Body of pancreas (tissue), 4 donors: ENCODE results near the gene KDM3A. TPM values are rescaled to one million over a fixed set of nuclear protein-coding genes. Genes with fewer than 3 reads are reported as not detected.

Source experiments
- ATAC-seq: fragments of 150-250 bp; one replicate; pipeline ENCODE4 v1.9.1; 2016
- DNase-seq, 4 donors: peaks; one replicate each; pipeline ENCODE4 v3.0.0-alpha.2; 2019
- H3K27ac ChIP-seq, 4 donors: fragments of 200-600 bp; sonication (generic); 1 replicate in 3 of 4; 2 replicates in 1 of 4; pipeline versions ENCODE4 v1.5.1 to v1.6.1; 2016 to 2019; ENCODE audit warnings: mild to moderate bottlenecking in 1 of 4, mixed read lengths in 1 of 4, moderate library complexity in 1 of 4
- H3K27me3 ChIP-seq, 2 donors: fragments of 200-600 bp; sonication (generic); one replicate each; pipeline ENCODE4 v1.6.0; 2016; ENCODE audit warnings: mild to moderate bottlenecking in 1 of 2
- H3K36me3 ChIP-seq, 2 donors: fragments of 200-600 bp; sonication (generic); replicated peaks in 1 of 2; 2 replicates each; pipeline ENCODE4 v1.5.1; 2016; ENCODE audit warnings: low read depth in 2 of 2; ENCODE audit not compliant: insufficient read depth in 1 of 2
- H3K4me1 ChIP-seq: fragments of 200-600 bp; sonication (generic); one replicate; pipeline ENCODE4 v1.6.0; 2016
- H3K4me3 ChIP-seq, 2 donors: fragments of 200-600 bp; sonication (generic); 1 replicate in 1 of 2; 2 replicates in 1 of 2; pipeline ENCODE4 v1.5.1; 2016 to 2019
- H3K9me3 ChIP-seq, 3 donors: fragments of 200-600 bp; sonication (generic); 1 replicate in 2 of 3; 2 replicates in 1 of 3; pipeline ENCODE4 v1.5.1; 2016
- POLR2A ChIP-seq, 3 donors: fragments of 450-650 bp; IDR thresholded peaks; one replicate each; pipeline ENCODE4 v1.6.1; 2016; ENCODE audit warnings: antibody characterized with exemption in 3 of 3, mild to moderate bottlenecking in 2 of 3
- WGBS, 2 donors: methylation state at CpG; one replicate each; pipeline ENCODE4 v1.1.5; 2017; 5-methylcytosine and 5-hydroxymethylcytosine counted together
- intact Hi-C: fragments of 100-400 bp; cut with DNase I; formaldehyde crosslinking; loops from one replicate; pipeline ENCODE4 v1.15.1; 2023
- total RNA-seq, 2 donors: library from RNA; depleted of rRNA; stranded (reverse); fragments of >200 nt; gene quantifications; one replicate each; pipeline ENCODE4 v1.1.0, GENCODE V29; 2016
- TF ChIP-seq, protein P1 (sequence below), 7 experiments: fragments of 450-650 bp in 4 of 7; fragments of 200-600 bp in 3 of 7; sonication (generic) in 3 of 7; IDR thresholded peaks; one replicate each; pipeline ENCODE4 v1.5.1; 2016 to 2019; ENCODE audit warnings: antibody characterized with exemption in 7 of 7

Gene KDM3A
- total RNA-seq, 2 donors from 2014 or later = 34.0 to 47.8 TPM

DNA sequence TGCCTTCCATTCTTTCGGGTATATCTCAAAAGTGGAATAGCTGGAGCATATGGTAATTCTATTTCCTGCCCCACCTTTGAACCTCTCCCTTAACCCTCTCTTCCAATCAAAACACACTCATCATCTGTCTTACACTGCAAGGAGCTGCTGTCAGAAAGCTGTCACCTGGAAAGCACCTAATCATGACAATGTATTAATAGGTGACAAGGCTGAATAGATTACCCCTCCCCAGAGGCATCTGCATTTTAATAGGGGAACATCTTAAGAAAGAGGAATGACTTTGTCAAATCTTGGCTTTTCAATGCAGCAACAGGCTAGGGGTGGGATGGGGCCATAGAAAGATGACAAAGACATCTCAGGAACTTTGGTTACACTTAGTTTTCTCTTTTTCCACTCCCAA lies 80.8 kb downstream of the KDM3A start:
- H3K4me1 ChIP-seq = no peaks in the 10 kb centered on the region
- H3K9me3 ChIP-seq = no peaks in the 10 kb centered on the region
- no peak overlapping the region for H3K4me3 ChIP-seq
- H3K27me3 ChIP-seq = no peaks in the 10 kb centered on the region
- no peak for DNase-seq
- TF ChIP-seq, protein P1, sequence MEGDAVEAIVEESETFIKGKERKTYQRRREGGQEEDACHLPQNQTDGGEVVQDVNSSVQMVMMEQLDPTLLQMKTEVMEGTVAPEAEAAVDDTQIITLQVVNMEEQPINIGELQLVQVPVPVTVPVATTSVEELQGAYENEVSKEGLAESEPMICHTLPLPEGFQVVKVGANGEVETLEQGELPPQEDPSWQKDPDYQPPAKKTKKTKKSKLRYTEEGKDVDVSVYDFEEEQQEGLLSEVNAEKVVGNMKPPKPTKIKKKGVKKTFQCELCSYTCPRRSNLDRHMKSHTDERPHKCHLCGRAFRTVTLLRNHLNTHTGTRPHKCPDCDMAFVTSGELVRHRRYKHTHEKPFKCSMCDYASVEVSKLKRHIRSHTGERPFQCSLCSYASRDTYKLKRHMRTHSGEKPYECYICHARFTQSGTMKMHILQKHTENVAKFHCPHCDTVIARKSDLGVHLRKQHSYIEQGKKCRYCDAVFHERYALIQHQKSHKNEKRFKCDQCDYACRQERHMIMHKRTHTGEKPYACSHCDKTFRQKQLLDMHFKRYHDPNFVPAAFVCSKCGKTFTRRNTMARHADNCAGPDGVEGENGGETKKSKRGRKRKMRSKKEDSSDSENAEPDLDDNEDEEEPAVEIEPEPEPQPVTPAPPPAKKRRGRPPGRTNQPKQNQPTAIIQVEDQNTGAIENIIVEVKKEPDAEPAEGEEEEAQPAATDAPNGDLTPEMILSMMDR (IDR thresholded peaks at IDR 0.05) = no peak
- no peak for TF ChIP-seq POLR2A (IDR thresholded peaks at IDR 0.05)
- intact Hi-C loops = no loop called here
- H3K36me3 ChIP-seq = peaks cover 0 to 3% of the 10 kb centered on the region in 2 donors
- 86 to 100% methylated on average over 1 of the region's 1 CpG for WGBS, 2 donors
- H3K27ac ChIP-seq = peak overlapping the region in 1 of 4 donors; percentile 16
- ATAC-seq = no peak

GRCh38 chr2:86522711-86523110 lies 81.5 kb downstream of the KDM3A start:
- peak; percentile 38 for ATAC-seq
- intact Hi-C loops = no loop called here
- 69 to 72% methylated on average over 2 of the region's 2 CpGs for WGBS, 2 donors
- H3K27me3 ChIP-seq = no peaks in the 10 kb centered on the region
- H3K9me3 ChIP-seq = no peaks in the 10 kb centered on the region
- H3K4me3 ChIP-seq = no peak overlapping the region
- no peak for DNase-seq
- no peaks in the 10 kb centered on the region for H3K4me1 ChIP-seq
- no peak overlapping the region for H3K27ac ChIP-seq
- TF ChIP-seq, protein P1 (IDR thresholded peaks at IDR 0.05) = no peak
- TF ChIP-seq POLR2A (IDR thresholded peaks at IDR 0.05) = no peak
- peaks cover 0 to 3% of the 10 kb centered on the region in 2 donors for H3K36me3 ChIP-seq

DNA sequence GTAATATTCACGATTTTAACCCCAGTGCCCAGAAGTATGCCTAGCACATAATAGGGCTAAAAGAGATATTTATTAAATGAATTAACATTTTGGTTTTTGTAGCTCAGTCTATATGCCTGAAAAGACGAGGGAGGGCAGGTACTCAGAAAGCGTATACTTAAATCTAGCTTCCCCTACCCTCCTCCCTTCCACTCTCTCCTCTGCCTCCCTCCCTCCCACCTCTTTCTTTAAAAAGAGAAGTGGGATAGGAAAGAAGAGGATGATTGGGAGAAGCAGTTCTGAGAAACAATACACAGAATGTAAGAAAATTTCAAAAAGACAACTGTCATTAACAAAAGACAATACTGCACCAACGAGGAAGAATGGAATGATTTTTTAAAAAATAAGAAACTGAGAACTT lies 82.3 kb downstream of the KDM3A start:
- DNase-seq (no peak), ATAC-seq (no peak)
- intact Hi-C loops = no loop called here
- WGBS, 2 donors = 93 to 98% methylated on average over 4 of the region's 4 CpGs
- Histone ChIP-seq H3K4me3 (no peak overlapping the region), H3K27me3 (no peaks in the 10 kb centered on the region), H3K36me3 (peaks cover 0 to 3% of the 10 kb centered on the region in 2 donors), H3K27ac (no peak overlapping the region), H3K4me1 (no peaks in the 10 kb centered on the region), H3K9me3 (no peaks in the 10 kb centered on the region)
- TF ChIP-seq, protein P1 (IDR thresholded peaks at IDR 0.05) = no peak
- no peak for TF ChIP-seq POLR2A (IDR thresholded peaks at IDR 0.05)

DNA sequence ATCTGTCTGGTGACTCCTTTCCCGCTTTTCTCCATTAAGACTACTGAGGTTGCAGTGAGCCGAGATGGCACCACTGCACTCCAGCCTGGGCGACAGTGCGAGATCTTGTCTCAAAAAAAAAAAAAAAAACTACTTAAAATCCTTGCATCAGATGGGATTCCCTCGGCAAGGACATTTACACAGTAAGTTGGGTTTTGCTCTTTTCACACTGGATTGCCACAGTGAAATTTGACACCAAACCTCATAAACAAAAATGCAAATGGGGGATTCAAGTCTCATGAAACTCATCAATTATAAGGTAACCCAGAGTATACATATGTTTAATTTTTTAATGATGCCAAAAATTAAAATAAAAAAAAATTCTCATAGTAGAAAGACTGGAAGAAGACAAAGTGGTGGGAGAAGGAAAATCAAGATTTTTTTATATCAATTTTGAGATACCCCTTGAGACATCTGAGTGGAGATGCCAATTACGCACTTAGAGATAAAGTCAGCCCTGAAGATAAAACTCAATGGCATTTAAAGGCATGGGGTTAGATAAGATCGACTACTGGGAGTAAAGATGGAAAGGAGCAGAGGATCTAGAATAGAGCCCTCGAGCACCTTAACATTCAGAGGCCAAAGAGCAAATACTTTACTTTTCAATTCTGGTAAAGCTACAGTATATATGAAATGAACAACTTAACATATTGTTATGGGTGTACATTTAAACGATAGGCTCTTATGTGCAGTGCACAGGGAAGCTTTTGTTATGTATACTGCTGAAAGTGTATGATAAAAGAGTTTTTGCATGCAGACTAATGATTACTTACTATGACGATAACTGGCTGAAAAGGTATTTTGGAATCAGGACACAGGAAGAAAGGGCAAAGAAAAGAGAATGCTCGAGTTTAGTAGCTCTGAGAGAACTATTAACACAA lies 84.5 kb downstream of the KDM3A start:
- Histone ChIP-seq H3K27ac (no peak overlapping the region), H3K4me3 (no peak overlapping the region), H3K27me3 (no peaks in the 10 kb centered on the region), H3K9me3 (no peaks in the 10 kb centered on the region), H3K36me3 (peaks cover 0 to 3% of the 10 kb centered on the region in 2 donors), H3K4me1 (no peaks in the 10 kb centered on the region)
- no peak for TF ChIP-seq POLR2A (IDR thresholded peaks at IDR 0.05)
- ATAC-seq = no peak
- 80 to 86% methylated on average over 11 of the region's 11 CpGs for WGBS, 2 donors
- DNase-seq = no peak
- intact Hi-C loops = no loop called here

- no peaks in the 10 kb centered on the region for H3K27me3 ChIP-seq
- H3K4me1 ChIP-seq = no peaks in the 10 kb centered on the region
- H3K36me3 ChIP-seq = no peaks in the 10 kb centered on the region
- no peak overlapping the region for H3K4me3 ChIP-seq
- intact Hi-C loops = no loop called here
- DNase-seq = no peak
- H3K9me3 ChIP-seq = no peaks in the 10 kb centered on the region
- 93 to 96% methylated on average over 3 of the region's 3 CpGs for WGBS, 2 donors
- ATAC-seq = no peak
- TF ChIP-seq, protein P1 (IDR thresholded peaks at IDR 0.05) = no peak
- TF ChIP-seq POLR2A (IDR thresholded peaks at IDR 0.05) = no peak
- H3K27ac ChIP-seq = no peak overlapping the region
These were observed 92.4 kb downstream of the KDM3A start for GRCh38 chr2:86533589-86533988.
